Measurements from ENCODE around the gene PLA2G4D.

Gene PLA2G4D

DNA sequence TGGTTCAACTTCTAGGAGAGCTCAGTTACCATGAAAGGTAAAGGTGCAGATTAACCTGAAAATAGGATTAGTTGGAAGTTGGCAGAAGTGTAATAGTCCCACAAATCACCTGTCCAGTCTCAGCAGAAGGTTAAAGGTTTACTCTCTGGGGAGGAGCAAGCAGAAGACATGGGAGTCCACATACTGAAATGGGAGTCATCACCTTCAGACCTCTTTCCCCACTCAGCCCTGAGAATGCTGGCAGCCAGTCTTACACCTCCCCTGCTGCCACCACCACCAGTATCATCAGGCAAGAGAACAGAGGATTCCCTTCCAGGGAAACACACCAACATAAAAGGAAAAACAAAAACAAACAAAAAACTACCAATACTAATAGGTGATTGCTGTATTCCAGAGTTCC lies 13.8 kb upstream of the PLA2G4D start:
- Histone ChIP-seq H3K4me3 (ENCODE audit: low read depth in 1 of 5, low read length in 5 of 5) (no peak overlapping the region), H3K27me3 (ENCODE audit: control insufficient read depth in 5 of 5, insufficient read depth in 4 of 5, low read length in 5 of 5) (peaks cover 0 to 5% (median 0%) of the 10 kb centered on the region in 5 donors), H3K36me3 (ENCODE audit: control insufficient read depth in 5 of 5, insufficient read depth in 5 of 5, low read length in 5 of 5) (no peaks in the 10 kb centered on the region), H3K27ac (ENCODE audit: low read depth, low read length) (no peak overlapping the region), H3K4me1 (ENCODE audit: control insufficient read depth in 5 of 5, insufficient read depth in 5 of 5, low read length in 5 of 5) (peaks cover 0 to 8% (median 4%) of the 10 kb centered on the region in 5 donors), H3K9ac (ENCODE audit: low read length in 5 of 5) (no peak overlapping the region), H3K9me3 (ENCODE audit: control insufficient read depth in 5 of 5, low read length in 5 of 5) (no peaks in the 10 kb centered on the region)

- Histone ChIP-seq H3K9me3 (ENCODE audit: control insufficient read depth in 5 of 5, low read length in 5 of 5) (no peaks in the 10 kb centered on the region), H3K4me1 (ENCODE audit: control insufficient read depth in 5 of 5, insufficient read depth in 5 of 5, low read length in 5 of 5) (peaks cover 0 to 8% (median 4%) of the 10 kb centered on the region in 5 donors), H3K36me3 (ENCODE audit: control insufficient read depth in 5 of 5, insufficient read depth in 5 of 5, low read length in 5 of 5) (no peaks in the 10 kb centered on the region), H3K27ac (ENCODE audit: low read depth, low read length) (no peak overlapping the region), H3K27me3 (ENCODE audit: control insufficient read depth in 5 of 5, insufficient read depth in 4 of 5, low read length in 5 of 5) (peaks cover 0 to 5% (median 0%) of the 10 kb centered on the region in 5 donors), H3K9ac (ENCODE audit: low read length in 5 of 5) (no peak overlapping the region), H3K4me3 (ENCODE audit: low read depth in 1 of 5, low read length in 5 of 5) (no peak overlapping the region)
These were observed 13.1 kb upstream of the PLA2G4D start for GRCh38 chr15:42107473-42107872.

GRCh38 chr15:42106288-42106687 lies 11.9 kb upstream of the PLA2G4D start:
- Histone ChIP-seq H3K27me3 (ENCODE audit: control insufficient read depth in 5 of 5, insufficient read depth in 4 of 5, low read length in 5 of 5) (peaks cover 0 to 5% (median 0%) of the 10 kb centered on the region in 5 donors), H3K4me1 (ENCODE audit: control insufficient read depth in 5 of 5, insufficient read depth in 5 of 5, low read length in 5 of 5) (peaks cover 0 to 8% (median 4%) of the 10 kb centered on the region in 5 donors), H3K4me3 (ENCODE audit: low read depth in 1 of 5, low read length in 5 of 5) (no peak overlapping the region), H3K9me3 (ENCODE audit: control insufficient read depth in 5 of 5, low read length in 5 of 5) (no peaks in the 10 kb centered on the region), H3K36me3 (ENCODE audit: control insufficient read depth in 5 of 5, insufficient read depth in 5 of 5, low read length in 5 of 5) (no peaks in the 10 kb centered on the region), H3K9ac (ENCODE audit: low read length in 5 of 5) (no peak overlapping the region), H3K27ac (ENCODE audit: low read depth, low read length) (no peak overlapping the region)

GRCh38 chr15:42104095-42104891 lies 9.9 kb upstream of the PLA2G4D start:
- peaks cover 0 to 14% (median 6%) of the 10 kb centered on the region in 5 donors for H3K4me1 ChIP-seq (ENCODE audit: control insufficient read depth in 5 of 5, insufficient read depth in 5 of 5, low read length in 5 of 5)
- H3K9me3 ChIP-seq (ENCODE audit: control insufficient read depth in 5 of 5, low read length in 5 of 5): no peaks in the 10 kb centered on the region

DNA sequence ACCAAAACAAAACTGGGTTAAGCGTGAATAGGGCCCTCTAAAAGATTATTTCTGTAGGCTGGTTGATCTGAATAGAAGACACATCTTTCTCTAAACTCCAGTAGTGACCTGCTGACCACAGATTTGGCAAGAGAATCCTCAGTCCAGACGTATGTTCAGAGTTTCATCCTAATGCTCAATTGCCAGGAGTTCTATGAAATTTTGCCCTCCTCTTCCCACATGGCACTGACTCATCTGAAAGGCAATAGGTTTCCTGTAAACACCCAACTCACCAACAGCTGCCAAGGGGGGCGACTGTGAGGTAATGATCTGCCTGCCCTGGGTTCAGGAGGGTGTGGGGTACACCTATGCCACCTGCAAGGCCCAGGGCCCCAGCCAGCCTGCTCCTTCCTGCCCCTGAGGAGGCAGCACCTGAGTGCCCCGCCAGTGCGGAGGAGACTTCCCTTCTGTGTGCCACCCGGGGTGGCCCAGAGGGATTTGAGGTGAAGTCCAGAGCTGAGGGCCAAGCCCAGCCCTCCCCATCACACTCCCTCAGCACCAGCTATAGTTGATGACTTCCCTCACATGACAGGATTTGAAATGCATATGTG lies 8.4 kb upstream of the PLA2G4D start:
- Histone ChIP-seq H3K4me1 (ENCODE audit: control insufficient read depth in 5 of 5, insufficient read depth in 5 of 5, low read length in 5 of 5) (peaks cover 0 to 14% (median 6%) of the 10 kb centered on the region in 5 donors), H3K36me3 (ENCODE audit: control insufficient read depth in 5 of 5, insufficient read depth in 5 of 5, low read length in 5 of 5) (no peaks in the 10 kb centered on the region), H3K9ac (ENCODE audit: low read length in 5 of 5) (no peak overlapping the region), H3K9me3 (ENCODE audit: control insufficient read depth in 5 of 5, low read length in 5 of 5) (no peaks in the 10 kb centered on the region), H3K27ac (ENCODE audit: low read depth, low read length) (no peak overlapping the region), H3K4me3 (ENCODE audit: low read depth in 1 of 5, low read length in 5 of 5) (no peak overlapping the region), H3K27me3 (ENCODE audit: control insufficient read depth in 5 of 5, insufficient read depth in 4 of 5, low read length in 5 of 5) (peaks cover 0 to 5% (median 0%) of the 10 kb centered on the region in 5 donors)

More at GRCh38 chr15:42104095-42104891, 9.9 kb upstream of the PLA2G4D start:
- H3K4me3 ChIP-seq (ENCODE audit: low read depth in 1 of 5, low read length in 5 of 5): no peak overlapping the region
- no peaks in the 10 kb centered on the region for H3K36me3 ChIP-seq (ENCODE audit: control insufficient read depth in 5 of 5, insufficient read depth in 5 of 5, low read length in 5 of 5)
- no peak overlapping the region for H3K27ac ChIP-seq (ENCODE audit: low read depth, low read length)
- H3K9ac ChIP-seq (ENCODE audit: low read length in 5 of 5): peak overlapping the region in 1 of 5 donors; percentile 19
- H3K27me3 ChIP-seq (ENCODE audit: control insufficient read depth in 5 of 5, insufficient read depth in 4 of 5, low read length in 5 of 5): peaks cover 0 to 5% (median 0%) of the 10 kb centered on the region in 5 donors

DNA sequence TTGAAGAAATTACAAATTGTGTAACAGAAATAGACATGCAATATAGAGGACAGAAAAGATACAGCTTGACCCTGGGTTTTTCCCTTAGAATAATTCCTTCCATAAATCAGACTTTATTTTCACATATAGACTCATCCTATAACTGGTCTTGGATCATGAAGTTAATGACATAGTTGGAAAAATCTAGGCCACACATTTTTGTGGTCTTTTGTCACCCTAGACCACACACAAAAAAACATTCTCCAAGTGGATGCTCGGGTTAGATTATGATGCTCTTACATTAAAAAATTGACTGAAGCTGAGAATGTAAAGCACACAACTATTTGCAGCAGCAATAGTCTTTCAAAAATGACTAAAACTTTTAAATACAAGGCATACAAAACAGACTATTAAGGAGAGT lies 7.5 kb upstream of the PLA2G4D start:
- H3K4me1 ChIP-seq (ENCODE audit: control insufficient read depth in 5 of 5, insufficient read depth in 5 of 5, low read length in 5 of 5): peaks cover 0 to 10% (median 6%) of the 10 kb centered on the region in 5 donors
- no peak overlapping the region for H3K4me3 ChIP-seq (ENCODE audit: low read depth in 1 of 5, low read length in 5 of 5)
- H3K9ac ChIP-seq (ENCODE audit: low read length in 5 of 5): no peak overlapping the region
- no peaks in the 10 kb centered on the region for H3K9me3 ChIP-seq (ENCODE audit: control insufficient read depth in 5 of 5, low read length in 5 of 5)
- no peak overlapping the region for H3K27ac ChIP-seq (ENCODE audit: low read depth, low read length)
- H3K36me3 ChIP-seq (ENCODE audit: control insufficient read depth in 5 of 5, insufficient read depth in 5 of 5, low read length in 5 of 5): no peaks in the 10 kb centered on the region
- H3K27me3 ChIP-seq (ENCODE audit: control insufficient read depth in 5 of 5, insufficient read depth in 4 of 5, low read length in 5 of 5): no peaks in the 10 kb centered on the region

- H3K9ac ChIP-seq (ENCODE audit: low read length in 5 of 5): no peak overlapping the region
- H3K9me3 ChIP-seq (ENCODE audit: control insufficient read depth in 5 of 5, low read length in 5 of 5): no peaks in the 10 kb centered on the region
- peaks cover 0 to 4% (median 0%) of the 10 kb centered on the region in 5 donors for H3K27me3 ChIP-seq (ENCODE audit: control insufficient read depth in 5 of 5, insufficient read depth in 4 of 5, low read length in 5 of 5)
- H3K27ac ChIP-seq (ENCODE audit: low read depth, low read length): no peak overlapping the region
- no peaks in the 10 kb centered on the region for H3K36me3 ChIP-seq (ENCODE audit: control insufficient read depth in 5 of 5, insufficient read depth in 5 of 5, low read length in 5 of 5)
- no peak overlapping the region for H3K4me3 ChIP-seq (ENCODE audit: low read depth in 1 of 5, low read length in 5 of 5)
- H3K4me1 ChIP-seq (ENCODE audit: control insufficient read depth in 5 of 5, insufficient read depth in 5 of 5, low read length in 5 of 5): peaks cover 0 to 10% (median 6%) of the 10 kb centered on the region in 5 donors
These were observed 5.8 kb upstream of the PLA2G4D start for GRCh38 chr15:42100021-42100800.

DNA sequence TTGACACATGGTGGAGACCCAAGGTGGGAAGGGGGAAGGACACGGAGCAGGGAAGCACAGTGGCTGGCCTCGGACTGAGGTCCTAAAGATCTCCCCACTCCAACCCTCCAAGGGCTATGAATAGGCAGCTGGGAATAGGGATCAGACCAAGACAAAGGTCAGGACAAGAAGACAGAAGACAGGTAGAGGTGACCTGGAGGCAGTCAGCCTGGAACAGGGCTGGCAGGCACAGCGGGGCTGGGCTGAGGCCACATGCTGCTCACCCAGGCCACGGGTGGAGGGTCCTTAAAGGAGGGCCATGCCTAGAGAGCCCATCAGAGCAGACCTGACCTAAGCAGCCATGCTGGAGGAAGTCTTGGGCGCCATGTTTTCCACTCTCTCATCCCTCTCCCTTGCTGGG lies 2.7 kb upstream of the PLA2G4D start:
- no peak overlapping the region for H3K4me3 ChIP-seq (ENCODE audit: low read depth in 1 of 5, low read length in 5 of 5)
- no peaks in the 10 kb centered on the region for H3K9me3 ChIP-seq (ENCODE audit: control insufficient read depth in 5 of 5, low read length in 5 of 5)
- no peak overlapping the region for H3K9ac ChIP-seq (ENCODE audit: low read length in 5 of 5)
- no peaks in the 10 kb centered on the region for H3K36me3 ChIP-seq (ENCODE audit: control insufficient read depth in 5 of 5, insufficient read depth in 5 of 5, low read length in 5 of 5)
- H3K4me1 ChIP-seq (ENCODE audit: control insufficient read depth in 5 of 5, insufficient read depth in 5 of 5, low read length in 5 of 5): peaks cover 0 to 19% (median 11%) of the 10 kb centered on the region in 5 donors
- no peak overlapping the region for H3K27ac ChIP-seq (ENCODE audit: low read depth, low read length)
- H3K27me3 ChIP-seq (ENCODE audit: control insufficient read depth in 5 of 5, insufficient read depth in 4 of 5, low read length in 5 of 5): peaks cover 0 to 7% (median 3%) of the 10 kb centered on the region in 5 donors

DNA sequence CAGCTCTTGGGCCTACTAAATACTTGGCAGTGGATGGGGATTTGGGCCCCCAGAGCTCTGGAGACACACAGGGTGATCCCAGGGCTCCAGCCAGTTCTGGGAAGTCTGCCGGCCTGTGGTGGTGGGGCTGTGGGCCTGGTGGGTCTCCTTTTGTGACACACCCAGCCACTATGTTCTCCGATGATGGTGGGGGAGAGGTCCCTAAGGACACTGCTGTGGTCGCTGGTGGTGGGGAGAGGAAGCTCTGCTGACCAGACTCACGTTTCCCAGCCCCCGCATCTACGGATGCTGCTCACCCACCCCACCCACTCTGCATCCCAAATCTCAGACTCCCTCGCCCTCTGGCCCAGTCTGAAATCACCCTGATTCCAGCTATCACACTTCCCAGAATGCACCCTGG lies 396 bp downstream of the PLA2G4D start:
- Histone ChIP-seq H3K27ac (ENCODE audit: low read depth, low read length) (no peak overlapping the region), H3K4me1 (ENCODE audit: control insufficient read depth in 5 of 5, insufficient read depth in 5 of 5, low read length in 5 of 5) (peaks cover 0 to 14% (median 10%) of the 10 kb centered on the region in 5 donors), H3K9ac (ENCODE audit: low read length in 5 of 5) (no peak overlapping the region), H3K27me3 (ENCODE audit: control insufficient read depth in 5 of 5, insufficient read depth in 4 of 5, low read length in 5 of 5) (peaks cover 0 to 12% (median 4%) of the 10 kb centered on the region in 5 donors), H3K36me3 (ENCODE audit: control insufficient read depth in 5 of 5, insufficient read depth in 5 of 5, low read length in 5 of 5) (no peaks in the 10 kb centered on the region), H3K4me3 (ENCODE audit: low read depth in 1 of 5, low read length in 5 of 5) (no peak overlapping the region), H3K9me3 (ENCODE audit: control insufficient read depth in 5 of 5, low read length in 5 of 5) (no peaks in the 10 kb centered on the region)
